Right lobe of liver (tissue), 6 donors: ENCODE measurements around the gene RAD9A. TPM values are rescaled to one million over a fixed set of nuclear protein-coding genes. Genes with fewer than 3 reads are reported as not detected.

Experiments
- ATAC-seq, 4 donors: fragments of 200-7000 bp; cut with Tn5 transposase; one replicate each; pipeline ENCODE4 v1.9.1; 2020; ENCODE audit warnings: mild to moderate bottlenecking in 4 of 4, moderate library complexity in 4 of 4
- DNase-seq, 3 donors: peaks; one replicate each; pipeline ENCODE4 v3.0.0-alpha.2; 2020
- H3K27ac ChIP-seq, 3 donors: fragments of 200-600 bp; one replicate each; pipeline ENCODE4 v1.8.0; 2022
- H3K27me3 ChIP-seq, 2 donors: fragments of 200-600 bp; one replicate each; pipeline ENCODE4 v1.8.0; 2022
- H3K36me3 ChIP-seq, 4 donors: fragments of 200-600 bp; sonication (generic) in 1 of 4; one replicate each; pipeline versions ENCODE4 v1.5.1 to v1.8.0; 2017 to 2022; ENCODE audit warnings: control low read depth in 1 of 4
- H3K4me1 ChIP-seq, 4 donors: fragments of 200-600 bp; sonication (generic) in 1 of 4; one replicate each; pipeline versions ENCODE4 v1.5.1 to v1.8.0; 2017 to 2022; ENCODE audit warnings: control low read depth in 1 of 4
- H3K4me3 ChIP-seq, 3 donors: fragments of 200-600 bp; one replicate each; pipeline ENCODE4 v1.8.0; 2022
- H3K9me3 ChIP-seq, 4 donors: fragments of 200-600 bp; sonication (generic) in 1 of 4; one replicate each; pipeline versions ENCODE4 v1.5.1 to v1.8.0; 2017 to 2022; ENCODE audit warnings: control low read depth in 1 of 4
- POLR2A ChIP-seq: fragments of 450-650 bp; IDR thresholded peaks from one replicate; pipeline ENCODE4 v1.6.1; 2017; ENCODE audit warnings: antibody characterized with exemption, mild to moderate bottlenecking
- WGBS: methylation state at CpG from one replicate; pipeline ENCODE4 v1.1.6; 2018; ENCODE audit warnings: low coverage, low lambda C conversion rate; ENCODE audit not compliant: insufficient coverage; ENCODE audit errors: missing lambda C conversion rate; 5-methylcytosine and 5-hydroxymethylcytosine counted together
- intact Hi-C, 2 donors: fragments of 100-400 bp; cut with DNase I; formaldehyde crosslinking; loops; one replicate each; pipeline versions ENCODE4 v1.11.2 to v1.14.1; 2022
- total RNA-seq, 6 experiments: library from RNA; depleted of rRNA in 2 of 6; stranded (reverse); fragments of >200 nt in 2 of 6; fragmentation: NEBNext Ultra II Directional in 3 of 6; extraction: Animal tissue kit (Norgen Biotek cat#: 25700) in 3 of 6; gene quantifications; one replicate each; pipeline versions ENCODE4 v1.1.0 to v1.2.4, GENCODE V29; 2016 to 2023
- TF ChIP-seq, protein P1 (sequence below), 4 donors: fragments of 200-600 bp in 3 of 4; fragments of 450-650 bp in 1 of 4; IDR thresholded peaks; one replicate each; pipeline versions ENCODE4 v1.5.1 to v1.8.0; 2016 to 2022; ENCODE audit warnings: antibody characterized with exemption in 4 of 4, mild to moderate bottlenecking in 2 of 4
- donor health status: DM: no; HTN: yes; CAD: no.
- donor health status: DM: no; HTN: no; CAD: no.
- donor health status: DM: no; HTN: no; CAD: no.
- donor health status: DM: no; HTN: yes; CAD: no.
- donor health status: DM: no; HTN: yes; CAD: no.

The RAD9A gene
- total RNA-seq, 6 experiments from 2014 or later: 5.3 to 13.2 (median 6.2) TPM

DNA sequence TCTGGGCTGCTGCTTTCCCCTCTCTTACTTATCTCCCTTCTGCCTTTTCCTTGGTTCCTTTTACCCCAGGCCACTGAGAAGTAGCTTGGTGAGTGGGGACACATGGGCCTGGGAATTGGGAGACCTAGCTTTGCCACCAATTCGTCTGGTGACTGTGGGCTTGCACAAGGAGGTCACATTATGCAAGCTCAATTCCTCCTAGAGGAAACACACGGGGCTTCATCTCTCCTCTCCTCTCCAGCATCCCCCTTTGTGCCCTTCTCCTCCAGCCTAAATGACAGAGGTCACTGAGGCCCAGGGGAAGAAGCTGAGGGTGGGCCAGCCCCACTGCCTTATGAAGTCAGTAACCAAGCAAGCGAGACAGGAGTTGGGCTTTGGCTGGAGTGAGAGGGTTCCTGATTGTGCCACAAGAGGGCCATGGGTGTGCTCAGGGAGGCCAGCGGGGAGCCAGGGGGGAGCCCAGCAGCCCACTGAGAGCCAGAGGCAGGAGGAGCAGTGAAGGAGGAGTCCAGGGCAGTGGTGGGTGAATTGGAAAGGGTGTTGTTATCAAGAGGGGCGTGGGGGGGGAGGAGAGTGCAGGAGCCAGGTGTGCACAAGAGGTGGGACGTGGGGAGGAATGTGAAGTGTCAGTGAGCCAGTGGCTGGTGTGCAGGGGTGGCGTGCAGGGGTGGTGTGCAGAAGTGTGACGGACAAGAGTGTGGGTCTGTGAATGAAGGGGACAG, 20.4 kb upstream of the RAD9A start:
- peak; percentile 14 to 49 (median 21) for ATAC-seq
- TF ChIP-seq POLR2A: no peak
- TF ChIP-seq, protein P1, sequence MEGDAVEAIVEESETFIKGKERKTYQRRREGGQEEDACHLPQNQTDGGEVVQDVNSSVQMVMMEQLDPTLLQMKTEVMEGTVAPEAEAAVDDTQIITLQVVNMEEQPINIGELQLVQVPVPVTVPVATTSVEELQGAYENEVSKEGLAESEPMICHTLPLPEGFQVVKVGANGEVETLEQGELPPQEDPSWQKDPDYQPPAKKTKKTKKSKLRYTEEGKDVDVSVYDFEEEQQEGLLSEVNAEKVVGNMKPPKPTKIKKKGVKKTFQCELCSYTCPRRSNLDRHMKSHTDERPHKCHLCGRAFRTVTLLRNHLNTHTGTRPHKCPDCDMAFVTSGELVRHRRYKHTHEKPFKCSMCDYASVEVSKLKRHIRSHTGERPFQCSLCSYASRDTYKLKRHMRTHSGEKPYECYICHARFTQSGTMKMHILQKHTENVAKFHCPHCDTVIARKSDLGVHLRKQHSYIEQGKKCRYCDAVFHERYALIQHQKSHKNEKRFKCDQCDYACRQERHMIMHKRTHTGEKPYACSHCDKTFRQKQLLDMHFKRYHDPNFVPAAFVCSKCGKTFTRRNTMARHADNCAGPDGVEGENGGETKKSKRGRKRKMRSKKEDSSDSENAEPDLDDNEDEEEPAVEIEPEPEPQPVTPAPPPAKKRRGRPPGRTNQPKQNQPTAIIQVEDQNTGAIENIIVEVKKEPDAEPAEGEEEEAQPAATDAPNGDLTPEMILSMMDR (IDR thresholded peaks at IDR 0.05): peak; percentile 29 to 38 (median 30)
- Histone ChIP-seq H3K36me3 (no peaks in the 10 kb centered on the region), H3K4me1 (peaks cover 0 to 17% (median 6%) of the 10 kb centered on the region in 4 donors), H3K4me3 (no peak overlapping the region), H3K27me3 (no peaks in the 10 kb centered on the region), H3K27ac (no peak overlapping the region), H3K9me3 (no peaks in the 10 kb centered on the region)
- WGBS: 34% methylated on average over 6 of the region's 8 CpGs
- intact Hi-C loops: no loop called here
- DNase-seq: no peak

DNA sequence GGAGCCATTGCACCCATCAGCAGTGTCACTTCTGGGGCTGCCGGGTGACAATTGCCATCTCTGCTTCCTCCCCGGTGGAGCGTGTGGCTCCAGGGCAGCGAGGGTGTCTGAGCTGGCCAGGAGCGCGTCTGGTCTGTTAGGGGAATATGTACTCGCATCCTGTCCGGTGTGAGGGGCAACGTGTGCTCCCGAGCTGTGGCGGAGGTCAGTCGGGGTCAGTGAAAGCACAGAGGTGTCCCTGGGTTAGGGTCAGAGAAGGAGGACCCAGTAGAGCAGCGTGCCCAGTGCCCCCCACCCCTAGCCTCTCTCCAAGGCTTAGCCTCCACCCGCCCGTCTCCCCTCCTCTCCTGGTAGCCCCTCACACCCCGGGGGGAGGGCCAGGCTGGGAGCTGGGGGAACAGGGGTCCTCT, 19.9 kb upstream of the RAD9A start:
- WGBS: 0% methylated on average over 4 of the region's 16 CpGs
- no peak overlapping the region for H3K27ac ChIP-seq
- peak overlapping the region; percentile 57 to 89 (median 68) for H3K4me3 ChIP-seq
- TF ChIP-seq, protein P1 (IDR thresholded peaks at IDR 0.05): no peak
- TF ChIP-seq POLR2A: no peak
- no peaks in the 10 kb centered on the region for H3K36me3 ChIP-seq
- H3K27me3 ChIP-seq: no peaks in the 10 kb centered on the region
- ATAC-seq (peak in 2 of 4 donors; percentile 2 to 6), DNase-seq (peak in 1 of 3 donors; percentile 36)
- intact Hi-C loops: no loop called here
- peaks cover 0 to 17% (median 6%) of the 10 kb centered on the region in 4 donors for H3K4me1 ChIP-seq
- no peaks in the 10 kb centered on the region for H3K9me3 ChIP-seq

DNA sequence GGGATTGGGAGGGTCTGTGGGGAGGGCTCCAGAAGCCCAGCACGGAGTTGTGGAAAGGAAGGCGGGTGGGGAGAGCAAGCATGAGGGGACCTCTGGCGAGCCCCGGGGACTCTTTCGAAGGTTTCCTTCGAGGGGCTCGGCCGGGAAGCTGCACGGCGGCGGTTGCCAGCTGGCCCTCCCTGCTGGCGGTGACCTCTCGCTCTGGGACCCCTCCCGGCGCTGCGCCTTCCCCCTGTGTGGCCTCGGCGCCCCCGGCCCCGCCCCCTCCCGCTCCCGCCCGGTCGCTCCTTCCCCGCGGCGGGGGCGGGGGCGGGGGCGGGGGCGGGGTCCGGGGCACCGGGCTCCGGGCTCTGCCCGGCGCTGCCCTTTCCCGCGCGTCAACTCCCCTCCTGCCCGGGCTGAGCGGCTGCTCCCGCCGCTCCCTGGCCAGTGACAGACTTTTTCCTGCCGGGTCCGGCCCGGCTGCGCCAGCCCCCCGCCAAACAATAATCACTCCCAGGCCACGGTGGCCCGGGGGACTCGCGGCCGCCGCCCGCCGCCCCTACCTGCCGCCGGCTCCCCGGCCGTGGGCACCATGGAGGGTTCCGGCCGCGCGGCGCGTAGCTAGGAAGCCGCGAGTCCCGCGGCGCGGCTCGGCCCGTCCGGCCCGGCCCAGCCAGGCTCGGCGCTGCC, 19.3 kb upstream of the RAD9A start:
- DNase-seq: peak in 1 of 3 donors; percentile 61
- Histone ChIP-seq H3K4me3 (peak overlapping the region; percentile 57 to 89 (median 68)), H3K4me1 (peaks cover 0 to 17% (median 6%) of the 10 kb centered on the region in 4 donors), H3K27me3 (no peaks in the 10 kb centered on the region), H3K36me3 (no peaks in the 10 kb centered on the region), H3K9me3 (no peaks in the 10 kb centered on the region), H3K27ac (peak overlapping the region in 2 of 3 donors; percentile 72 to 84)
- TF ChIP-seq, protein P1 (IDR thresholded peaks at IDR 0.05): no peak
- peak; percentile 65 for TF ChIP-seq POLR2A
- no CpG with 5 or more reads among the region's 78 CpGs for WGBS
- intact Hi-C loops: no loop called here
- peak; percentile 2 to 18 (median 13) for ATAC-seq

DNA sequence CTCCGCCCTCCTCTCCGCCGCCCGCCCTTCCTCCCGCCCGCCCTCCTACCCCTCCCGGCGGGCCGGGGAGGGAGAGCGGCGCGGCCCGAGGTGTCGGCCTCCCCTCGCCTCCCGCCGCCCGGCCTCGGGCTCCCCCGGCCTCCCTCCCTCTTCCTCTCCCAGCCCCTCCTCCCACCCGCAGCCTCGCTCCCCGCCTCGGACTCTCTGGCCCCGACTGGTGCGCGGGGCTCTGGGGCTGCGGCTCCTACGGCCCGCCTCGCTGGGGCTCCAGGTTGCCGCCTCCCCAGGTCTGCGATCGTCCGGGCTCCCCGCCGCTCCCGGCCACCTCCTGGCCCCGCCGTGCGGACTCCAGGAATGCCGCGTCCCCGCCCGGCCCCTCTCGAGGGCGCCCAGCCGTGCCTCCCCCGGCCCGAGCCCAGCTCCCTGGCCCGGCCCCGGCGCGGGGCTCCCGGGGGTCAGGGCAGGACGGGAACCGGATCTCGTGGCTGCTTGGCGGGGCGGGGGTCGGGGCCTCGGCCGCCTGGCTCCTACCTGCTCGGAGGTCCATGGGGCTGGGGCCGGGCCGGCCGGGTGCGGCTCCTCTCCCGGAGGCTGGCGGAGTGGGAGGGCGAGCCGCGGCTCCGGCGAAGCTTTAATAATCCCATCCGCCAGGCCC, 18.7 kb upstream of the RAD9A start, which contains the start of gene CLCF1:
Gene CLCF1 (minus strand): TSS at position 606 of the 655 bp plus-strand sequence. CDS start 59 bp downstream, at position 547.
- intact Hi-C loops: no loop called here

More for the DNA sequence above, 18.7 kb upstream of the RAD9A start, which contains the start of gene CLCF1:
- Histone ChIP-seq H3K27me3 (no peaks in the 10 kb centered on the region), H3K27ac (peak within 1 kb of the TSS; percentile 53 to 84 (median 72)), H3K9me3 (no peaks in the 10 kb centered on the region), H3K36me3 (no peaks in the 10 kb centered on the region), H3K4me3 (peak within 1 kb of the TSS; percentile 57 to 89 (median 68)), H3K4me1 (peaks cover 0 to 17% (median 6%) of the 10 kb centered on the region in 4 donors)
- DNase-seq: peak; percentile 73 to 81 (median 80)
- no peak for TF ChIP-seq POLR2A
- TF ChIP-seq, protein P1 (IDR thresholded peaks at IDR 0.05): no peak
- WGBS: 0% methylated on average over 7 of the region's 76 CpGs
- peak; percentile 24 to 69 (median 59) for ATAC-seq
